Natural killer cell (primary cell): ENCODE results near the gene SLK. TPM values are rescaled to one million over a fixed set of nuclear protein-coding genes. Genes with fewer than 3 reads are reported as not detected.

Experiments used
- ATAC-seq, 3 donors: fragments of 150-1000 bp in 2 of 3; fragments of 200-7000 bp in 1 of 3; cut with Tn5 transposase; 1 replicate in 1 of 3; 2 replicates in 2 of 3; pipeline ENCODE4 v1.10.0; 2021; ENCODE audit warnings: mild to moderate bottlenecking in 2 of 3, moderate library complexity in 2 of 3
- DNase-seq, 2 donors: peaks; one replicate each; pipeline versions ENCODE4 v3.0.0 to v3.0.0-alpha.2; 2013 to 2021; ENCODE audit warnings: mixed read lengths in 1 of 2
- H3K27ac ChIP-seq: one replicate; pipeline ENCODE4 v1.5.1; 2013; ENCODE audit warnings: mild to moderate bottlenecking, low read length
- H3K27me3 ChIP-seq: one replicate; pipeline ENCODE4 v1.6.1; 2013; ENCODE audit warnings: low read length; ENCODE audit not compliant: control insufficient read depth, insufficient read depth
- H3K36me3 ChIP-seq: one replicate; pipeline ENCODE4 v1.6.1; 2013; ENCODE audit warnings: low read length; ENCODE audit not compliant: control insufficient read depth, insufficient read depth
- H3K4me1 ChIP-seq: one replicate; pipeline ENCODE4 v1.6.1; 2013; ENCODE audit warnings: low read length; ENCODE audit not compliant: control insufficient read depth, insufficient read depth
- H3K4me3 ChIP-seq: one replicate; pipeline ENCODE4 v1.5.1; 2013; ENCODE audit warnings: low read length
- H3K9me3 ChIP-seq: one replicate; pipeline ENCODE4 v1.6.1; 2013; ENCODE audit warnings: low read length; ENCODE audit not compliant: control insufficient read depth, insufficient read depth
- H3K27ac Mint-ChIP-seq, 2 donors: one replicate each; pipeline ENCODE4 v1.8.0; 2022; ENCODE audit warnings: mild to moderate bottlenecking in 2 of 2, mixed read lengths in 2 of 2, moderate library complexity in 1 of 2
- H3K27me3 Mint-ChIP-seq, 2 donors: one replicate each; pipeline ENCODE4 v1.8.0; 2022; ENCODE audit warnings: low read depth in 2 of 2, mixed read lengths in 2 of 2
- H3K36me3 Mint-ChIP-seq: one replicate; pipeline ENCODE4 v1.8.0; 2022; ENCODE audit warnings: mixed read lengths
- H3K4me1 Mint-ChIP-seq, 2 donors: one replicate each; pipeline ENCODE4 v1.8.0; 2022; ENCODE audit warnings: mixed read lengths in 2 of 2
- H3K4me3 Mint-ChIP-seq: one replicate; pipeline ENCODE4 v1.8.0; 2022; ENCODE audit warnings: mild to moderate bottlenecking, moderate library complexity, mixed read lengths
- H3K9me3 Mint-ChIP-seq, 2 donors: one replicate each; pipeline ENCODE4 v1.8.0; 2022; ENCODE audit warnings: mixed read lengths in 2 of 2
- WGBS: methylation state at CpG from one replicate; pipeline ENCODE4 v1.1.7; 2013; ENCODE audit warnings: missing lambda C conversion rate; ENCODE audit not compliant: insufficient coverage; 5-methylcytosine and 5-hydroxymethylcytosine counted together
- intact Hi-C: fragments of 100-400 bp; cut with micrococcal nuclease; formaldehyde crosslinking; loops from one replicate; pipeline ENCODE4 v1.14.2; 2022
- total RNA-seq, 4 donors: library from RNA; stranded (reverse); fragments of 120-200 nt in 1 of 4; gene quantifications; one replicate each; pipeline versions ENCODE4 v1.2.3 to v1.2.4, GENCODE V29; 2013 to 2022
- TF ChIP-seq, protein P1 (sequence below): fragments of 200-600 bp; IDR thresholded peaks from one replicate; pipeline ENCODE4 v1.8.0; 2022; ENCODE audit warnings: antibody characterized with exemption

The SLK gene
- total RNA-seq, 3 donors from 2014 or later (not counting 1 experiment from before 2014, with no cell fraction given) = 33.4 to 48.7 (median 40.3) TPM

GRCh38 chr10:104031631-104032030 is 64.7 kb downstream of the SLK start:
- Histone ChIP-seq H3K27me3 (no peaks in the 10 kb centered on the region), H3K27ac (no peak overlapping the region), H3K4me1 (no peaks in the 10 kb centered on the region), H3K4me3 (no peak overlapping the region), H3K9me3 (no peaks in the 10 kb centered on the region), H3K36me3 (peaks cover 26% of the 10 kb centered on the region)
- TF ChIP-seq, protein P1, sequence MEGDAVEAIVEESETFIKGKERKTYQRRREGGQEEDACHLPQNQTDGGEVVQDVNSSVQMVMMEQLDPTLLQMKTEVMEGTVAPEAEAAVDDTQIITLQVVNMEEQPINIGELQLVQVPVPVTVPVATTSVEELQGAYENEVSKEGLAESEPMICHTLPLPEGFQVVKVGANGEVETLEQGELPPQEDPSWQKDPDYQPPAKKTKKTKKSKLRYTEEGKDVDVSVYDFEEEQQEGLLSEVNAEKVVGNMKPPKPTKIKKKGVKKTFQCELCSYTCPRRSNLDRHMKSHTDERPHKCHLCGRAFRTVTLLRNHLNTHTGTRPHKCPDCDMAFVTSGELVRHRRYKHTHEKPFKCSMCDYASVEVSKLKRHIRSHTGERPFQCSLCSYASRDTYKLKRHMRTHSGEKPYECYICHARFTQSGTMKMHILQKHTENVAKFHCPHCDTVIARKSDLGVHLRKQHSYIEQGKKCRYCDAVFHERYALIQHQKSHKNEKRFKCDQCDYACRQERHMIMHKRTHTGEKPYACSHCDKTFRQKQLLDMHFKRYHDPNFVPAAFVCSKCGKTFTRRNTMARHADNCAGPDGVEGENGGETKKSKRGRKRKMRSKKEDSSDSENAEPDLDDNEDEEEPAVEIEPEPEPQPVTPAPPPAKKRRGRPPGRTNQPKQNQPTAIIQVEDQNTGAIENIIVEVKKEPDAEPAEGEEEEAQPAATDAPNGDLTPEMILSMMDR = no peak
- DNase-seq (no peak), ATAC-seq (no peak)
- Mint-ChIP-seq H3K4me3 (no peak overlapping the region), H3K27me3 (no peaks in the 10 kb centered on the region), H3K4me1 (peaks cover 0 to 15% of the 10 kb centered on the region in 2 donors), H3K27ac (no peak overlapping the region), H3K9me3 (no peaks in the 10 kb centered on the region), H3K36me3 (peaks cover 5% of the 10 kb centered on the region)
- no CpG with 5 or more reads among the region's 2 CpGs for WGBS
- intact Hi-C loops = no loop called here

DNA sequence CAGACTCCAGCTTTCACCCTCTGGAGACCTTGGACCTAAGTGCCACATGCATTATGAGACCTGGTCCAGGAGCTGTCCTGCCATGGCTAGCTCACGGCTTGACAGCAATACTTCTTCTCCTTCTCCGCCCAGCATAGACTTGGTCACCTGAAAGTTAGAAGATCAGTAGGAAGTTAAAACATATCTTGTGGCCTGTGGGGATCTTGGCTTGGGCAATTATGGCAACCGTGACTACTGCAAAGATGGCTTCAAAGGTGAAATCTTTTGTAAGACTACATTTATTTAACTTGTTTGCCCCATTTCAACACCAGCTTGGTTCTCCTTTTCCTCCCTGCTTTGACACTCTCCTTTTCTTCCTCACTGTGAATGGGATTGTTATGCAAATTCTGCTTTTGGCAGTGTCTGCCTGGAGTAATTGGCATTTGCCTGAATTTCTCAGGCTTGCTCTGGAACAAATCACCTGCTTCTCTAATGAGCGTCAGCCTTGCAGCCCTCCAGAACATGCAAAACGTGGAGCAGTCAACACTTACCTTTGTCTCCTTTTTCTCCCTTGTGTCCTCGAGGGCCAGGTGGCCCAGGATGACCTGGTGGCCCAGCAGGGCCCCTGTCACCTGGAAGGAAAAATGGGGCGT is 65.3 kb downstream of the SLK start:
- Histone ChIP-seq H3K9me3 (no peaks in the 10 kb centered on the region), H3K4me3 (no peak overlapping the region), H3K36me3 (peaks cover 23% of the 10 kb centered on the region), H3K4me1 (no peaks in the 10 kb centered on the region), H3K27ac (no peak overlapping the region), H3K27me3 (no peaks in the 10 kb centered on the region)
- Mint-ChIP-seq H3K4me1 (peaks cover 0 to 15% of the 10 kb centered on the region in 2 donors), H3K27ac (no peak overlapping the region), H3K36me3 (peaks cover 5% of the 10 kb centered on the region), H3K9me3 (no peaks in the 10 kb centered on the region), H3K27me3 (no peaks in the 10 kb centered on the region), H3K4me3 (no peak overlapping the region)
- intact Hi-C loops = no loop called here
- TF ChIP-seq, protein P1 = no peak
- ATAC-seq (no peak), DNase-seq (no peak)
- WGBS = 96% methylated on average over 7 of the region's 7 CpGs

- Mint-ChIP-seq H3K4me3 (no peak overlapping the region), H3K27ac (no peak overlapping the region), H3K27me3 (no peaks in the 10 kb centered on the region), H3K9me3 (no peaks in the 10 kb centered on the region), H3K4me1 (peaks cover 0 to 15% of the 10 kb centered on the region in 2 donors), H3K36me3 (peaks cover 5% of the 10 kb centered on the region)
- intact Hi-C loops = no loop called here
- no peak overlapping the region for H3K27ac ChIP-seq
- no peaks in the 10 kb centered on the region for H3K9me3 ChIP-seq
- WGBS = 88% methylated on average over 12 of the region's 12 CpGs
- no peaks in the 10 kb centered on the region for H3K4me1 ChIP-seq
- no peaks in the 10 kb centered on the region for H3K27me3 ChIP-seq
- ATAC-seq = no peak
- peaks cover 15% of the 10 kb centered on the region for H3K36me3 ChIP-seq
- DNase-seq = no peak
- H3K4me3 ChIP-seq = no peak overlapping the region
- TF ChIP-seq, protein P1 = no peak
Observed at GRCh38 chr10:104033401-104033930, 66.5 kb downstream of the SLK start.

DNA sequence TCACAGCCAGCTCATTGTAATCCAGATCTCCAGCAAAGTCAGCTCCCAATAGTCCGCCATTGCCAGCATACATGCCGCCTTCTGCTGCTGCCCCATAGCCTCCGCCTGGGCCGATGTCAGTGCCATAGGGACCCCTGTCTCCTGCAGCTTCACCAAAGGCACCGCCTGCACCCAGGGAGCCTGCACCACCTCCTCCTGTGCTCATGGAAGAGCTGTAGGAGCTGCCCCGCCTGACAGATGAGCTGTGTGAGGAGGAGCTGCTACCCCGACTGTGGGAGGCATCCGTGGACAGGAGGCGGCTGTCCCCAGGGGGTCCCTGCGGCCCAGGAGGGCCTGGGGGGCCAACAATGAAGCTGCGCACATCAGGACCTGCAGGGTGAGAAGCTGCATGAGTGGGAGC is 67.0 kb downstream of the SLK start:
- Mint-ChIP-seq H3K9me3 (no peaks in the 10 kb centered on the region), H3K27me3 (no peaks in the 10 kb centered on the region), H3K4me1 (peaks cover 0 to 15% of the 10 kb centered on the region in 2 donors), H3K36me3 (peaks cover 5% of the 10 kb centered on the region), H3K4me3 (no peak overlapping the region), H3K27ac (no peak overlapping the region)
- no peak for DNase-seq
- intact Hi-C loops = no loop called here
- Histone ChIP-seq H3K27ac (no peak overlapping the region), H3K4me3 (no peak overlapping the region), H3K27me3 (no peaks in the 10 kb centered on the region), H3K36me3 (peaks cover 15% of the 10 kb centered on the region), H3K9me3 (no peaks in the 10 kb centered on the region), H3K4me1 (no peaks in the 10 kb centered on the region)
- TF ChIP-seq, protein P1 = no peak
- WGBS = 94% methylated on average over 11 of the region's 11 CpGs
- ATAC-seq = no peak
